HG03439 (cell line): ENCODE measurements around the gene CCDC197.

Source experiments
- ATAC-seq: cut with Tn5 transposase; IDR thresholded peaks from one replicate; pipeline ENCODE4 v1.9.1; 2021; ENCODE audit warnings: mild to moderate bottlenecking, moderate library complexity; ENCODE audit not compliant: unreplicated experiment

Gene CCDC197

DNA sequence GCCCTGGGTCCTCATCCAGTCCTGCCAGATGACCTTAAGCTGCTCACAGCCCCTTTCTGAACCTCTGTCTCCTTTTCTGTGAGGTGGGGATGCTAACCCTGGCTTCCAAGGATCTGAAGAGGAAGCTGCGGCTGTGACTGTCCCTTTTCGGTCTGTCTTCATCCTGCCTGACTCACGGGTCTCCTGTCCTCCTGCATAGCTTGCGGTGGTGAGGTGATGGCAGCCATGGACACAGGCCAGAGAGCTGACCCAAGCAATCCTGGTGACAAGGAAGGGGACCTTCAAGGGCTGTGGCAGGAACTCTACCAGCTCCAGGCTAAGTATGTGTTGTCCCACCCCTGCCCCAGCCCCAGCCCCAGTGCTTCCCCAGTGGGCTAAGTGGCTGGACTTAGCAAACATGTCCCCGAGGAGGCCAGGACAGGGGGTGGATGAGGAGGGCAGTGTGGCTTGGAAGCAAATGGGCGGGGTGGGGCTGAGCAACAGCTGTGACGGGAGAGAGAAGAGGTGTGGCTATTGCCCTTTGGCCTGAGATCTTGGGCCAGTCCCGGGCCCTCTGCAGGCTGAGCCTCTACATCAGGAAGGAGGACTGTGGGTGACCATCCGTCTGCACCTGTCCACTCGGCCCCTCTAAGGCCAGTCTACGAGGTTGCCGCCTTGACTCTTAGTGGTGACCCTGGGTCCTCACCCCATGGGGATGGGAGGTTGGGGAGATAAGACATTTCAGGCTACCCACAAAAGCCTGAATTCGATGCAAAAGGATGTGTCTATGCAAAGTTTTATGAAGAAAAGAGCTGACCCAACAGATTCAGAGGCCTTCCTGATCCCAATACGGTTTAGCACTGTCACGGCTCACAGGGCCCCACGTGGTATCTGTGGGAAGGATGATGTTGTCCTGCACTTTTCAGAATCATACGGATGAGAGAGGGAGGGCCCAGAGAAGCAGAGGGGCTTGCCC is 1.1 kb downstream of the CCDC197 start:
- ATAC-seq: no peak

DNA sequence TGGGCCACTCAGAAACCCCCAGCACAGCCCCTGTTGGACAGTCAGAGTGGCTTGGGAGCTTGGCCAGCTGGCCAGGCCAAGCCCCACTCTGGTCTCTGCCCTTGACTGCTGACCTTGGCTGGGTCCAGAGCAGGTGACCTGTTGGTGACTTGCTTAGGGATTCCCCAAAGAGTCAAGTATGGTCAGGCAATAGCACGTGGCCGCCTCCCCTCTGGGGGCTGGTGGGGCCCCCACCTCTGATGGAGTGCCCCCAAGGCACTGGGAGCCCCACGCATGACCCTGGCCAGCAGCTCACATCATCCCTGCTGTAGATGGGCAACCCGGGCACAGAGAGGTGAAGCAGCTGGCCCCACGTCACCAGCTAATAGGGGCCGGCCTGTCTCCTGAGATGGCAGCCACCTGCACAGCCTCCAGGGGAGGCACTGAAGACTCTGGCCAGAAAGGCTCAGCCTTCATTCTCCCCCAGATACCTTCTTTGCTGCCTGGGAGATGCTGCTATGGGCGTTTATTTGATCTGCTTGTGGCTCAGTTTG is 1.8 kb downstream of the CCDC197 start:
- ATAC-seq: no peak

DNA sequence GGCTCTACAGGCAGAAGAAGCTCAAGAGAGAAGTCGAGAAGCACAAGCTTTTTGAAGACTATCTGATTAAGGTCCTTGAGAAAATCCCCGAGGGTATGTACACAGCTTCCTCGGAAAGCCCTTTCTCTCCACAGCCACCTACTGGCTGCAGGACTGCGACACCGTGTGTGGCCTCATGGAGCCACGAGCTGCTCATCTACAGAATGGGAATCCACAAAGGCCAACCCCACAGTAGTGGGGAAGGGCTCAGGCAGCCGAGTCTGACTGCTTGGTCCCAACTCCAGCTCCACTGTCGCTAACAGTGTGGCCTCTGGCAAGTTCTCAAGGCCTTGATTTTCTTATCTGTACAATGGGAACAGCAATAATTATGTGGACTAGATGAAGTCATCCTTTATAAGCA is 2.5 kb downstream of the CCDC197 start:
- ATAC-seq: no peak

- ATAC-seq: no peak
These were observed 3.2 kb downstream of the CCDC197 start for GRCh38 chr14:94000267-94000666.

- ATAC-seq: no peak
These were observed 3.9 kb downstream of the CCDC197 start for GRCh38 chr14:94001016-94001415.

DNA sequence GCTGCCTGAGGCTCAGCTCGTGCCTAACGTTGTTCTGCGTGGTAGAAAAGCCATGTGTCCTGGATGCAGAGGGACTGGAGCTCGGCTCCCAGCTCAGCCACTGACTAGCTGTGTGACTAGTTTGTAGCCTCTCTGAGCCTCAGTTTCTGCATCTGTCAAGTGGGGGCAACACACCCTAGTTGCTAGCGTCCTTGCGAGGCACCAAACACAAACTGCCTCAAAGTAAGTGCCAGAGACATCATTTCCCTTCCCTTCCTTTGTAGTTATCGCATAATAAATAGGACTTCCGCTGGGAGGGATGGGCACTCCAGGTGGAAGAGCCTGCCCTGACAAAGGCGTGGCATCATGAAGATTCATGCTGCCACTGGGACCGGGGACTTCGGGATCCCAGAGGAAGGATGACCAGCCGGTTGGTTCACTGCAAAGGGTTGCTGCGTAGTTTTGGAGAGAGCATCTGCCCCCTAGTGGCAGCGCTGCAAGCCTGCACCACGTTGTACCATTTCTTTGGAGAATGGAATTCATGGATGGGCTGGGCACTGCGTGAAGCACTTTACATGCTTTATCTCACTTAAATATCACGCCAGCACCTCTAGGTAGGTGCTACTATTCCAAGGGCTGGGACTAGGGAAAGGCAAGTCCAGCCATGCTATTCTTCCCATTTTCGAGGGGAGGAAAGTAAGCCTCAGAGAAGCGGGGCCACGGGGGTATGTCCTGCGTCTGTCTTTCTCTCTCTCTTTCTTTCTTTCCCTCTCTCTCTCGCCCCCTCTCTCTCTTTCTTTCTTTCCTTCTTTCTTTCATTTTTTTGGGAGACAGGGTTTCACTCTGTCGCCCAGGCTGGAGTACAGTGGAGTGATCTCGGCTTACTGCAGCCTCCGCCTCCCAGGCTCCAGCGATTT is 4.6 kb downstream of the CCDC197 start:
- ATAC-seq: no peak

DNA sequence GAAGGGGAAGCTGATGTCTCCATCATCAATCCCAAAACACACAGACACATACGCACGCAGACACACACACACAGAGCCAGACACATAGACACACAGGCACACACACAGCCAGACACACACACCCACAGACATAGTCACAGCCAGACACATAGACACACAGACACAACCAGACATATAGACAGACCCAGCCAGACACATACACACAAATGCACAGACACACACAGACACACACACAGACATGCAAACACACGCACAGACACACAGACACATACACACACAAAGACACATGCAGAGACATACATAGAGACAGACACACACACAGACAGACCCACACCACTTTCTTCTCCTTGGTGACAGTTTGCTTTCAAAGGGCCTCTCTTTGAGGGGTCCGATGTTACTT is 6.3 kb downstream of the CCDC197 start:
- no peak for ATAC-seq

DNA sequence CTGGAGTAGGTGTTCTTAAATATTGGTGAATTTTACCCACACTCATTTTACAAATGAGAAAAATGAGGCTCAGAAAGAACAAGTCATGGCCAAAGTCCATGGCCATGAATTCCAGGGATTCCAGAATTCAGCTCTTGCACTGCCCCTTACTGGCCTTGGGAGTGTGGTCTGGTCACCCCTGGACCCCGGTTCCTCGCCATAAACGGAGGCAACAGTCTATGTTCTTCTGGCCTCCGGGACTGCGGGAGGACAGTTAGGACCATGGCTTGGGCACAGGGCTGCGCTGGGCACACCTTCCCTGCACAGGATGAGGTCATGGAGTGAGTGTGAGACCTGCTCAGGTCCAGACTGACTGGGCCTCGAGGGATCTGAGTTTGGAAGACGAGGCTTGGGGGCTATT is 6.9 kb downstream of the CCDC197 start:
- no peak for ATAC-seq

DNA sequence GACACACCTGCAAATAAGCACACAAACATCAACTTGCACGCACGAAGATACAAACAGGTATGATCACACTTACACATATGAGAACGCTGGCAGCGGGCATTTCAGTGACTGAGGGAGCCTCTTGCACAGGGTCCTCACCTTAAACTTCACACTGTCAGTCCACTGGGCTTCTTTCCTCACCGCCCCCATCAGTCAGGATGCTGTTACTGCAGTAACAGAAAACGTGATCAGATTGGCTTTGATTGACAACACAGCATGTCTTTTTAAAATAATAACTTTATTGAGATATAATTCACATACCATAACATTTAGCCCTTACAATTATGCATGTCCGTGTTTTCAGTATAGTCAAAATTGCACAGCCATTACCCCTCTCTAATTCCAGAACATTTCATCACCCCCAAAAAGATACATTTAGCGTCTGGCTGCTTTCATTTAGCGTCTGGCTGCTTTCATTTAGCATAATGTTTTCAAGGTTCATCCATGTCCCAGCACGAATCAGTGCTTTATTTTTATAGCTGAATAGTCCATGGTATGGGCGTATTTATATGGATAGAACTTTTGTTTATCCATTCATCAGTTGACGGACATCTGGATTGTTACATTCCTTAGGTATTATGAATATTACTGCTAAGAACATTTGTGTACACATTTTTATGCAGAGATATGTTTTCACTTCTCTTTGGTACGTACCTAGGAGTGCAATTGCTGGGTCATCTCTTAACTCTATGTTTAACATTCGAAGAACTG is 8.4 kb downstream of the CCDC197 start:
- no peak for ATAC-seq

DNA sequence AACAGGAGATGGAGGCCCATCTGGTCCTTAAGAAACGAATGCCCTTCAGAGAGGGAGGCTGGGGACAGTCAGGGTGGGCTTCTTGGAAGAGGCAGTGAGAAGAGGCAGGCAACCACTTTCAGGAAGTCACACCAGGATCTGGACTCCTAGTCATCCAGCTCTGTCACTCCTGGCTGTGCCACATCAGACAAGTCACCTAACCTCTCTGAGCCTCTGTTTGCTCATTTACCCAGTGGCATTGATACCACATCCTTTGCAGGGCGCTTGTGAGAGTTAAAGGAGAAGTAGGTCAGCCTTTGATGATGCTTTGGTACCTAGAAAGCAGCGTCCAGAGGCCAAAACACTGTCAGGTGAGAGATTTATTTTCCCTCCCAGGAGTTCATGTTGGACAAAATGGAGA is 11.1 kb downstream of the CCDC197 start:
- no peak for ATAC-seq

- no peak for ATAC-seq
These were observed 12.7 kb downstream of the CCDC197 start for GRCh38 chr14:94009767-94010166.

DNA sequence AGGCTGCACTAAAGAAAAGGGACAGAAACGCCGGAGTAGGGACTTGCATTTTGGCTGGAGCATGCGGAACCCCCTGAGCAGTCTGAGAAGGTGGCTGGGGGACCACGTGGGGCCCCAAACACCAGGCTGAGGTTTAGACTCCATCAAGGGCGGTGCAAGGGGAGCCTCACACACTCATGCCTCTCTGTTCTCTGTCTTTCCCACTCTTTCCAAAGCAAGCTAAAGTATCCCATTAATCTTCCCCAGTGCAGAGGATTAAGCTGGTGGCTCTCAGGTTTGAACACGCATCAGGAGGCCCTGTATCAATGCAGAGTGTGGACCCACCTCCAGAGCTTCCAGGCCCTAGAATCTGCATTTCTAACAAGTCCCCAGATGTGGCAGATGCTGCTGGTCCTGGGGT is 13.5 kb downstream of the CCDC197 start:
- ATAC-seq: no peak

DNA sequence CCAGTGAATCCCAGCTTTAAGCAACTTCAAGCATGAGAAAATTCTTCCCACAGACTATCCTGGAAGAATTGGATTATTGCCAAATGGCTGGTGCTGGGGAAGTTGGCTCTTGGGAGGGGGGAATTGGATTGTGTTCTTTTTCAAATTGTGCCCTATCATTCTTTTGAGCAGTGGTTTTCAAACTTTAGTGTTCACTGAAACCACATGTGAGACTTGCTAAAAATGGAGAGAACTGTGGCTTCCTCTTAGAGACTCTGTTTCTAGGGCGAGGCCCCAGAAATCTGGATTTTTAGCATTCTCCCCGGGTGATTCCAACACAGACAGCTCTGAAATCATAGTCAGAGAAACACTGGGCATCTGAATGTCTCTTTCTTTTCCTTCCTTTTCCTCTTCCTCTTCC is 14.7 kb downstream of the CCDC197 start:
- ATAC-seq: no peak

- no peak for ATAC-seq
These were observed 17.3 kb downstream of the CCDC197 start for GRCh38 chr14:94014382-94014781.

DNA sequence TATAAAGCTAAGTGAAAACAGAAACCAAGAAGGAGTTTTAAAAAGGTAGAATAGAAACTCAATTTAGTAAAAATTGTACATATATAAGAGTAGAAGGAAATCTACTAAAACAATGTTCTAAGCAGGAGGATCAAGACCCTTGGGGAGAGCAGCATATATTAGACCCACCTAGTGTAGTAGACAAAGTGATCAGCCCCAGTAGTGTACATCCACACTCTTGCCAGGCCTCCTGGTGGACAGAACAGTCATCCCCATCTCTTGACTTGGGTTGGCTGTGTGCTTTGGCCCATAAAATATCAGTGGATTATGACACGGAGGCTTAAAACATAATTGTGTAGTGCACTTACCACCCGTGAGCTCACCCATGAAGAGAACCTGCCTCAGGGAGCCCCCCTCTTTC is 18.1 kb downstream of the CCDC197 start:
- no peak for ATAC-seq

DNA sequence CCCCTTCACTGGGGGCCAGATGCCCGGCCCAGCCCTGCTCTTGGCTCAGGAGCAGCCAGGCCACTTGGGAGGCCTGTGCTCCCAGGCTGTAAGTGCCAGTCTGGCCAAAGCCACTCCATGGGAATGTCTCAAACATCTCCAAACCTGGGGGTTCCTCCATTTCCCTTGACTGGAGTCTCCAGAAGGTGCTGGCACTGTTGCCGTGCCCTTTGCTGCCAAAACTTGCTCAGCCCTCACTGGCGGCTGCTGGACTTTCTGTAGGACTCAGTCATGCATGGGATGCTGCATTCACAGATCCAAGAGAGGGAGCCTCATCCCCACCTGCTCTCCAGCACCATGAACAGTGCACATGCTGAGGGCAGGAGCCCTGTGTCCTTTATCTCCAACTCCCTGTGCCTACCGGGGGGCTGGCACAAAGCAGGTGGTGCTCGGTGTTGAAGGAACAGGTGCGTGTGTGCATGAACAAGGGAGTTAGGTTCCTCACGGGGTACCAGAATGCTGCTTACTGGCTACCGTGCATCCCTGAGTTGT is 19.4 kb downstream of the CCDC197 start:
- no peak for ATAC-seq

DNA sequence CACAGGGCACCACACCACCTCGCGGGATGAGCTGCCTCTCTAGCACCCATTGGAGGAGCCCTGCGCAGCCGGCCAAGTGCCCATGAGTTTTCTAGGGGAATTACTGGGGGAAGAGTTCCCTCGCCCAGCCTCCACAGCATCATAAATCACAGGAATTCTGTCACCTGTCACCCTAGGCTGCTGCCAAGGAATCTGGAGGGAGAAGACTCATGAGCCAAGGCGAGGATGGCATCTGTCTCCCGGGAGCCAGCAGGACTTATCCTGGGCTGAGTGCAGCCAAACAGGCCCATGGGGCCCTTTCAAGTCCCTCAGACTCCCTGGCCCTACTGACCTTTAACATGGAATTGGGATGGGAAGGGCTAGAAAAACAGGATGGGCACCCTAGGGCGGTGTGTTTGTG is 21.2 kb downstream of the CCDC197 start:
- no peak for ATAC-seq

DNA sequence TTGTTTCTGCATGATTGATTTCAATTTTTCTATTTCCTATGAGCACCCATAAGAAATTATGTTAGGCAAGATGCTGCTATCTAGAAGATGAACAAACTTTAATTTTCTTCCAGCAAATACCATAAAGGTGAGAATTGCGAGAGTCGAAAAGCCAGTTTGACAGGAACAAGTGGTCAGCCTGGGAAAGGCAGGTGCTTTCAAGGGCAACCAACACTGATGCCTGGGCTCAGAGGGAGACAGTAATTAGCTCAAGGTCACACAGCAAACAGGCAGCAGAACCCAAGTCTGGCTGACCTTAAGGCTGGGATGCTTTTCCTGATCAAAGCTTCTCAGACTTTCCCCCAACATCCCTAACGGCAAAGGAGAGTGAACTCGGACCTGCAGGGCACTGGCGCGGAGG is 22.2 kb downstream of the CCDC197 start:
- no peak for ATAC-seq

- no peak for ATAC-seq
These were observed 23.2 kb downstream of the CCDC197 start for GRCh38 chr14:94020267-94020666.

GRCh38 chr14:94021001-94021400 is 23.9 kb downstream of the CCDC197 start:
- ATAC-seq: no peak
